GM19240 (cell line): Measurements from ENCODE around the gene IGFBP3.

ENCODE experiments used
- DNase-seq: peaks from one replicate; pipeline ENCODE4 v3.0.0; 2011; ENCODE audit warnings: low spot score; ENCODE audit not compliant: insufficient read length

IGFBP3 gene

DNA sequence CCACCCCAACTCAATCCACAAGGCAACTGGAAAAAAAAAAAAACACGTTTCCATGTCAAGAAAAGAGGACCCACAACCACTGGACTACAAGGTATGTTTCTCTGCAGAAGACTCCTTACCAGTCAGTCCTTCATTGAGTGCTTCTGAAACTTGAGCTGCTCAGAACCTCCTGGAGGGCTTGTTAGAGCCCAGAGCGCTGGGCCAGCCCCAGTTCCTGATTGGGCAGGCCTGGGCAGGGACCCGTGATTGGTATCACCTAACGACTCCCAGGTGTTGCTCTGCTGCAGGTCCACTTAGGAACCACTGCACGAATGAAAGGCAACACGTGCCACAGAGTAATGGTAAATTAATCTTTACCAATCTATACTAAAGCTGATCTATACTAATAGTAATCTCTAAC is 47.7 kb downstream of the IGFBP3 start:
- DNase-seq: no peak

DNA sequence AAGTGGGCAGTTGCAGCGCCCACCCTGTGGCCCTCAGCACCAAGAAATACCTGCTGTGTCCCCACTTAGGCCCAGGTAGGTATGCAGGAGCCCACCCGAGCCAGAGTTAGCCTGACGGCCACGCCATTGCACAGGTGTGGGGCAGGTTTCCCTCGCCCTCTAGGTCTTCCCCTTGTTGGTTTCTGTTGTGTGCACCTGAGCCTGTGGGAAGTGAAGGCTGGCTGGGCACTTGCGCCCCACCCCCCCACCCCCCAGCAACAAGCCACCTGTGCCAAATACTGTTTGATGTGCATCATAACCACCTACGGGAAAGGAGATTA is 48.1 kb downstream of the IGFBP3 start, which contains the start of gene CCDC201:
TSS of gene CCDC201 (minus strand) at position 48 of the 320 bp plus-strand sequence. CDS start 75 bp downstream, outside the sequence.
- DNase-seq: no peak

DNA sequence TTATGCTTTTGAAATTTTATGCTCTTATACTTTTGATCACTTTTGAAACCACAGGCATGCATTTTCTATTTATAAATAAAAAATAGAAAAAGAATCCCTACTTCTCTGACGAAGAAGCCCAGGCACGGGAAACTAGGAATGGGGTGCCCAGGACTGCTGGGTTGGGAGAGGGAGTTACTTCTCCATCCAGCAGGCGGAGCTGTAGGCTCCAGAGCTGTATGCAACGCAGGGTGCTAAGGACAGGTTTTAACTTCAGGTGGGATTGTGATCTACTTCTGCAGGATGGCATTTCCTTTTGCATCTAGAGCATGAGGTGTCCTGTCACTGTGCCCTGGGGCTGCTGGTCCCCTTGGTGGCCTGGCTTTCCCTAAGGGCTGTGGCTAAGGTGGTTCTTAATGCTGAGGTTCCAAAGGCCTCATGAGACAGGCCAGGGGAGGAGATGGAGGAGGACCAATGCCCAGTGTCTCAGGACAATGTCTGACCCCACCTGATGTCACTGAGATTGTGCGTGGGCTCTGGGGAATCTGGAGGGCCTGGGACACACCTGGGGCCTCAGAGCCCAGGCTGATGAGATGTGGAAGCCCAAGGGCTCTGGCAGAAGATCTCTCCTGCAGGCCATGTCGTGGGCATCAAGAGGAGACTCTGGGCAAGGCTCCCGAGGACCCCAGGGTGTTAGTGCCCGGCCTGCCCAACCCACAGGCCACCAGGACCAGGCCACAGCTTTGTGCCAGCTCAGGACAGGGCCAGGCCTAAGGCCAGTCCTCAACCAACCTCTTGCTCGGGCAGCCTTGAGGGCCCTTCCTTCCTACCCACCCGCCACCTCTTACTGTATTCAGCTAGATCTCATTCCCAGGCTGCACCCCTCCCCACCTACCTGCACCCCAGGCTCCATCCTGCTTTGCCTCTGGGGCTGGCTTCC is 48.7 kb downstream of the IGFBP3 start:
- no peak for DNase-seq

DNA sequence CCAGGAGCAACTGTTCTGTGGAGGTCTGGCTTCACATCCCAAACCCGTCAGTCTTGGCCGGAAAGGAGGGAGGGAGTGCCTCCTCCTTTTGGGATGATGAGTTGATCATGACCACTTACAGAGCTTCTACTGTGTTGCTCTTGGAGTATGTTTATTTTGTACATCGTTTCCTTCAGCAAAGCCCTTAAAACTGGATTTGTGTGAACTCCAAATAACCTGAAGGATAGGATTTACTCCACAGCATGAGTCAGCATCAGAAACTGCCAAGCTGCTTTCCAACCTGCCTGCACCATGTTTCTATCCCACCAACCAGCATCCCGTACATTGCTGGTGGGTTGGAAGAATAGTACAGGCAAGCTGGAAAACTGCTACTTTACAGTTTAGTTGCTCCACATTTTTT is 51.6 kb downstream of the IGFBP3 start:
- DNase-seq: no peak

DNA sequence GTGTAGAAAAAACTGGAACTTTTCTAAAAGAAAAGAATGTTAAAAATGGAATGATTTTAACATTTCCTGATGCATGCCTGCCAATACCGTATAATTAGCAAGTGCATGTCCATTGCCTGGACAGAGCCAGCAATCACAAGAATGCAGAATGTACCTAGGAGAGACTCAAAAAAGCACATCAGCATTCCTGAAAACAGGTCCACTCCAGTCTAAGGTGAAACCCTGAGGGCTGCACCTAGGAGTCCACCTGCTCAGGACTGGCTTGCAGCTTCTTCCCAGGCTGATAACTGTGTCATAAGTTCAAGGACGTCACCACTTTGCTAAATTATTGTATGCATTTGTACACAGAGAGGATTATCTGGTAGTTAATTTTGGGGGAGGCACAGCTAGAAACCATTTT is 53.6 kb downstream of the IGFBP3 start:
- DNase-seq: no peak

DNA sequence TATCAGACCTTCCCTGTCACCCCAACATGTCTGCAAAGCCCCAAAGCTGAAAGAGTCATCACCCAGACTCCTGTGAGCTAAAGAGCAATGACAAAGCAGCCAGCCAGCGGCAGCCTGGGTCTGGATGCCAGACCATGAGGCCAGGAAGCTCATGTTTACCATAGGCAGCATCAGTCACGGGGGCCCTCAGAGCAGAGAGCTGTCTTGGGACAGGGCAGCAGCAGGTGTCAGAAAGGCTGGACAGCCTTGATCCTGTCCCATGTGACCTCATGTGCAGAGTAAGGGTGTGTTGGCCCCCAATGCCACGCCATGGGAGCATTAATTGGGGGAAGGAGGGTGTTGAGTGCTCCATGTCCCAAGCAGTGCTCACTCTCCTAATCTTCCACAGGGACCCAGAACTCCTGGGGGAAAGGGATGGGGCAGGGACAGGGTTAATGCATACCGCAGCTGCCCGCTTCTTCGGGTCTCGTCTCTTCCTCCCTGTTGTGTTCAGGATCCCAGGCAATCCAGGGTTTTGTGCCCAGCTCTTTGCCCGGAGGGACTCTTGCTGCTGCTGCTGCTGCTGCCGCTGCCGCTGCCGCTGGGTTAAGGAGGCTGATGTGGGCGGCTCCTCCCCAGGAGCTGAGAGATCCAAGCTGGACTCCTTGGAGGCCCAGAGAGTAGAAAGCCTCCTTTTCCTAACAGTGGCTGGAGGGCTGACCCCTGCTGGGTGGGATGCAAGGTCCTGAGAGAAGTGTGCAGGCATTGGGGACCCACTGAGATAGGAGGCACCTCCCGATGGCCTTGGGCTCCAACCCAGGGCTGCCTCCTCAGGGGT is 55.3 kb downstream of the IGFBP3 start:
- no peak for DNase-seq

DNA sequence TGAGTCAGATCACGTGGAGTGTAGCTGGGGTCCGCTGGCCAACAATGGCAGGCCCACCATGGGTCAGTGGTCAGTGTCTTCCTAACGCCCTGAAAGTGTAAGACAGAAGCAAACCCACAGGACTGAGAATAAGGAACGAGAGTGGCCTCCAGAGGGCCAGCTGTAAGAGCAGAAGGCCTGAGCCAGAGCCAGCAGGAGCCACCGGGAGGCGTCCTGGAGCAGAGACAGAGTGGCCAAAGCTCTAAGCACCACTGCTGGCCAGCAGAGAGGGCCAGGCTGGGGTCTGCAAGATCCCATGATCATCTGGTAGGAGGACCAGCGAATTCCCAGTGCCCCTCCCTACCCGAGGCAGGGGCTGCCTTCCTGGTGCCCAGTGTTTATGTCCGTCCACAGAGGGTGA is 57.4 kb downstream of the IGFBP3 start:
- no peak for DNase-seq
